Kasumi-1 (cell line): ENCODE results near the gene OSBPL10.

Source experiments
- DNase-seq, 2 experiments: peaks; one replicate each; lab custom pipeline; 2025; lab: John Stamatoyannopoulos, UW

The OSBPL10 gene

GRCh38 chr3:31772758-31773473 is 208.1 kb downstream of the OSBPL10 start:
- DNase-seq = no peak

GRCh38 chr3:31772272-31772671 is 208.8 kb downstream of the OSBPL10 start:
- no peak for DNase-seq

DNA sequence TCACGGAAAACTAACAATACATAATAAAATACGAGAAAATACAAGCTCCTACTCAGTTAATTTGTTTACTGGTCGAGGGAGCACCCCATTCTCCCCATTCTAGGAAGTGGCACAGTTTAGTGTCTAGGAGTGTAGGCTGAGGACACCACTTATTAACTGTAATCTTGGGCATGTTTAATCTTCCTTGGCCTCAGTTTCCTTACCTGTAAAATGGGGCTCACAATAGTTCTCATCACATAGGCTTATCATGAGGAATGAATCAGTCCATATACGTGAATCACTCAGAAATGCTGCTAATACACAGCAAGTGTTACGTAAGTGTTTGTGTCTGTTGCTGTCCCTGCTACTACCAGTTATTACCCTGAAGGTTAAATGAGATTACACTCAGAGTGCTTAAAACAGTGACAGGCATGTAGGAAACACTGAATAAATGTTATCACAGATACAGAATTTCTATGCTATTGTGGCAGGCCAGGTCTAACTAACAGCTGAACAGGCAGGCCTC is 210.2 kb downstream of the OSBPL10 start:
- DNase-seq = no peak

GRCh38 chr3:31768479-31769125 is 212.5 kb downstream of the OSBPL10 start:
- DNase-seq = peak; percentile 57 to 65

- DNase-seq = no peak
Measured at GRCh38 chr3:31767920-31768319, 213.1 kb downstream of the OSBPL10 start.

DNA sequence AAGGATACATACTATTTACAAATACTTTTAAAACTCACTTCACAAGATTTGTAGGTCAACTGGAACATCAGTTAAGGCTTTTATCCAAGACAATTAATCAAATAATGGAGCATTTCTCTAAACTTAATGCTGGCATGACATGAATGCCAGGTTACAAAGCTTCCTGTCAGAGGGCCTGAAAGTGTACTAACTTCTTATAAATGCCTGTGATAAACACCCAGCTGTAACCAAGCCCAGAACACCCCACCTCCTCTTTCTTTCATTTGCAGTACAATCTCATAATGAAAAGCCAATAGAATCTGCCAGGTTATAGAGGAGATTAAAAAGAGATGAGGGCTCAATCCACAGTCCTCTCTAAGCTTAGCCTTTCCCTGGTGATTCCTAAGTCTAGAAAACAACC is 214.4 kb downstream of the OSBPL10 start:
- DNase-seq = no peak

- DNase-seq = no peak
Measured at GRCh38 chr3:31765871-31766270, 215.2 kb downstream of the OSBPL10 start.

- DNase-seq = no peak
Measured at GRCh38 chr3:31763731-31764130, 217.3 kb downstream of the OSBPL10 start.

GRCh38 chr3:31762888-31763351 is 218.1 kb downstream of the OSBPL10 start:
- no peak for DNase-seq

DNA sequence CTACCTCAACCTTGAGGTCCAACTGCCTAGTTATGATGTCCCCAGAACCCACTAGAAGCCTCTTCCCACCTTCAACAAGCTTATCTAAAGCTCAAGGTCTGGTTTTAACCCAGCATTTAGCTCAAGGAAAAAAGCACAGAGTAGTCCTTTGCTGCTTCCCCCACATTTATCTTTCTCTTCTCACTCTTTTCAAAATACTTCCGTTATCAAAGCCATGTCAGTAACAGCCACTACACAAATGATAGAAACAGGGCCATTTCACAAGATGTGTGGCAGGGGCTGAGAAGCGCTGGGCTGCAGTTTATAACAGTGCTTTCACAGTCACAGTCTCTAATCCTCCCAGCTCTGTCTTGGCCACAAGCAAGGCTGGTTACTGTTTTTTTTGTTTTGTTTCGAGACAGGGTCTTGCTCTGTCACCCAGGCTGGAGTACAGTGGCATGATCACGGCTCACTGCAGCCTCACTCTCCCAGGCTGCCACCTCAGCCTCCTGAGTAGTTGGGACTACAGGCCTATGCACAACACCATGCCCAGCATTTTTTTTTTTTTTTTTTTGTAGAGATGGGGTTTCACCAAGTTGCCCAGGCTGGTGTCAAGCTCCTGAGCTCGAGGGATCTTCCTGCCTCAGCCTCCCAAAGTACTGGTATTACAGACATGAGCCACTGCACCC is 218.8 kb downstream of the OSBPL10 start:
- no peak for DNase-seq

DNA sequence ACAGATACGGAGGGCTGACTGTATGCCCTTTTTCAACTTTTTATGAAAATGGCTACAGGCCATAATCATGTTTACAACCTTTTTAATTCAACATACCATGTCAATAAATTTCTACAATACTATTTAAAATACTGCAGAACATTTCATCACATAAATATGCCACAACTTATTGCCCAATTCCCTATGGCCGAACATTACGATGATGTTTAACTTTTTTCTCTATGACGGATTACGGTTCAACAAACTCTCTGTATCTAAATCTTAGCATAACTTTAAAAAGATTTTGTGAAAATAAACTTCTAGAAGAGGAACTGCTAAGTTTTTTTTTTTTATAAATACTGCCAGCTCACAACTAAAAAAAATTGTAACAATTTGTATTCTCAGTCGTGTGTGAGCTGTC is 220.4 kb downstream of the OSBPL10 start:
- no peak for DNase-seq

DNA sequence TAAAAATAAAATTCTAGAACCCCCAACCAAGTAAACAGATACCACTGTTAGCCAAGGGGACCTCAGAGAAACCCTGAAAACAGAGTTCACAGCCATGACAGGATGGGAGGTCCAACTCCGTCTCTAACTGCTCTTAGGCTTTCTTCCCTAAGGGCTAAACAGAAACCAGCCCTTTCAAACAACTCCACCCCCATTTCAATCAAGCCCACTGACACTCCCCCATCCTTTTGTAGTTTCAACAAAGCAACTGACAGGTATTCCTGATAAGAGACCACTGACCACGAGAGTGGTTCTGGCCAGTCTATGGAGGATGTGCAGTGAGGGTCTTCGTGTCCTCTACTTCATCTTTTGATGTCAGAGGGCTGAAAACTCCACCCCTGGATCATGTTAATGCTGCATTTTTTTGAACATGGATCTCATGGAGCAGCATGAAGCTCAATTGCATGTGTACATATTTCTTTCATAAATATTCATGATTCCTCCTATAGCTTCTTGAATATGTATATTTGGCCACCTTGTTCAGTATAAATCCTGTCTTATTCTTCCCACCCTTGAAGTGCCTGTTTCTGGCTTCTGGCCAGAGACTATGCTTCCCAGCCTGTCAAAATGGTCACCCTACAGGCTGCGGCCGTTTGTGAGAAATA is 222.6 kb downstream of the OSBPL10 start:
- DNase-seq = no peak

- DNase-seq = no peak
Measured at GRCh38 chr3:31755926-31756658, 225.0 kb downstream of the OSBPL10 start.

GRCh38 chr3:31754575-31755278 is 226.3 kb downstream of the OSBPL10 start:
- no peak for DNase-seq

DNA sequence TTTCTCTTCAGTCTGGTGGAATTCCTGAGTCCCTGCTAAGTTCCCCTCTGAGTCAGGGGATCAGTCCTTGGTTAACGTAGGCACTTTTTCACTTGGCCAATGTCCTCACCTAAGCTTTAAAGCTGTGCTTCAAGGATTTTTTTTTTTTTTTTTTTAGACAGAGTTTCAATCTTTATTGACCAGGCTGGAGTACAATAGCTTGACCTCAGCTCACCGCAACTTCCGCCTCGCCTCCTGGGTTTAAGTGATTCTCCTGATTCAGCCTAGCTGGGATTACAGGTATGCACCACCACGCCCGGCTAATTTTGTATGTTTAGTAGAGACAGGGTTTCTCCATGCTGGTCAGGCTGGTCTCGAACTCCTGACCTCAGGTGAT is 228.0 kb downstream of the OSBPL10 start:
- DNase-seq = no peak

DNA sequence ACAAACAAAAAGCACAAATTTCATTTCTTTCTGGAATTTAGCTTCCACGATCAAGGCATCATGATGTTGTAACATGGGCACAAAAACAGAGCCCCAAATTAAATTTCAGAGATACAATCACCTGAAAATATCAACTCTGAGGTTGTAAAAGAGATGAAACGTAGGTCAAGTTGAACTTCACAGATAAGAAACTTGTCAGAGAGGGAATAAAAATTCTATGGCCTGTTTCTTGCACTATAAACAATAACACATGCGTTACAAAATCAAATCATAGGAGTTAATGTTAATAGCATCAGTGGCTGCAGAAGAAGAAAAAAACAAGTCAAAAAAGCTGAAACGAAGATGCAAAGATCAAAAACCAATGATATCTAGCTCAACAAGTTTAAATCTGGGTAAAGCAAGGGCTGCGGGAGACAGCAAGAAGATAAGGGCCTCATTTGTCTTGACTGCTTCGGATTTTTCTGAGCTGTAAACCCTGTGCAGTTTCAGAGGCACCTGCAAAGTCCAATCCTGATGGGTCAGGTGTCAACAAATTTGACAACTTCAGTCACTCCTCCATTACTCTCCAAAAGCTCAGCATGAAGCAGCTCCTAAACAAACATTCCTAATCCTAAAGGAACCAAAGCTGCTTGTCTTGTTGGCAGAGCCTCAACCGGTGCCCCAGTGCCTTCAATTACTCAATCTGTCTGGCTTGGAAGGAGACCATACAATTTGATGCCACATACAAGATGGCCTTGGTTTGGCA is 228.6 kb downstream of the OSBPL10 start:
- DNase-seq = no peak

GRCh38 chr3:31750341-31750740 is 230.7 kb downstream of the OSBPL10 start:
- DNase-seq = no peak

DNA sequence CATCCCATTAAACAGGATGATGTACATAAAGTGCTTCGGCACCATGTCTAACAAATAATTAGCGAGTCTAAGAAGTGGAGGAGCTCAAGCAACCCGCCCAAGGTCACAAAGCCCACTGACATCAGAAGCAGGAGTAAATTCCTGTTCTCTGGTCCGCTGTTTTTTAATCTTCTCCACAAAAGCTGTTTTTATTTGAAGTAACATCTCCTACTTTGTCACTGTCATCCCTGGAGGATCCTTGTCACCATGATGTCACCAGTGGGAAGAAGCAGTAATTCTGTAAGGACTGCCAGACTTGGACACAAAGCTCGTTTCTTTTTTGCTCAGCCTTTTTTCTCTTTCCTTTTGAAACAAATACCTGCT is 232.1 kb downstream of the OSBPL10 start:
- DNase-seq = no peak

- no peak for DNase-seq
Measured at GRCh38 chr3:31748281-31748932, 232.7 kb downstream of the OSBPL10 start.

GRCh38 chr3:31747785-31748184 is 233.3 kb downstream of the OSBPL10 start:
- DNase-seq = no peak
